AG09319 (cell line): ENCODE results near the gene MAP7D3.

ENCODE experiments used
- DNase-seq: peaks from one replicate; pipeline ENCODE4 v3.0.0-alpha.2; 2010; ENCODE audit warnings: low read depth; ENCODE audit errors: extremely low read depth
- CTCF ChIP-seq: IDR thresholded peaks from 2 replicates; pipeline ENCODE4 v1.5.1; 2011; ENCODE audit warnings: low read depth, mild to moderate bottlenecking, inconsistent platforms, low read length, moderate library complexity

The MAP7D3 gene

GRCh38 chrX:136262243-136262642, 11.0 kb upstream of the MAP7D3 start:
- TF ChIP-seq CTCF = no peak
- no peak for DNase-seq

GRCh38 chrX:136261321-136261720, 10.1 kb upstream of the MAP7D3 start:
- TF ChIP-seq CTCF = no peak

GRCh38 chrX:136260776-136261175, 9.6 kb upstream of the MAP7D3 start:
- no peak for DNase-seq
- no peak for TF ChIP-seq CTCF

More at GRCh38 chrX:136261321-136261720, 10.1 kb upstream of the MAP7D3 start:
- DNase-seq = no peak

- no peak for DNase-seq
- TF ChIP-seq CTCF = no peak
Measured at GRCh38 chrX:136259543-136259942, 8.3 kb upstream of the MAP7D3 start.

GRCh38 chrX:136258951-136259350, 7.8 kb upstream of the MAP7D3 start:
- DNase-seq = no peak
- TF ChIP-seq CTCF = no peak

- no peak for DNase-seq
- TF ChIP-seq CTCF = no peak
Measured at GRCh38 chrX:136256026-136256425, 4.8 kb upstream of the MAP7D3 start.

- no peak for TF ChIP-seq CTCF
- DNase-seq = no peak
Measured at GRCh38 chrX:136255541-136255940, 4.3 kb upstream of the MAP7D3 start.
